Airway epithelial cell (primary cell): Measurements from ENCODE around the gene PRSS16. TPM values are rescaled to one million over a fixed set of nuclear protein-coding genes. Genes with fewer than 3 reads are reported as not detected.

ENCODE experiments used
- total RNA-seq: library from RNA; depleted of rRNA; stranded (reverse); fragments of >200 nt; gene quantifications from 2 replicates; pipeline ENCODE4 v1.2.3, GENCODE V29; 2015

Gene PRSS16
- 1.7 and 7.6 TPM in 2 replicates for total RNA-seq

GRCh38 chr6:27247133-27247836 lies at the start of gene PRSS16:
PRSS16 (plus strand) TSS chr6:27247701; CDS start chr6:27247738, 37 bp downstream.

Other genes starting within 250 kb of the PRSS16 start
- not detected in 2 replicates for gene POM121L2, start 64.6 kb downstream of the PRSS16 start, total RNA-seq
- 0.65 and 2.8 TPM in 2 replicates for gene ZNF391, start 141.1 kb downstream of the PRSS16 start, total RNA-seq
- gene ZNF184, start 225.4 kb downstream of the PRSS16 start, total RNA-seq = 2.6 and 3.5 TPM in 2 replicates